Gastroesophageal sphincter (tissue), 4 donors: ENCODE data around the gene UBE2H. TPM values are rescaled to one million over a fixed set of nuclear protein-coding genes. Genes with fewer than 3 reads are reported as not detected.
A peak's percentile ranks its signal among the peaks of the same experiment; 100 is the strongest.

Experiments
- ATAC-seq: fragments of 150-250 bp; one replicate; pipeline ENCODE4 v1.9.1; 2016; ENCODE audit warnings: mild to moderate bottlenecking, moderate library complexity
- H3K27ac ChIP-seq, 4 donors: fragments of 200-600 bp; sonication (generic) in 3 of 4; 1 replicate in 3 of 4; 2 replicates in 1 of 4; pipeline ENCODE4 v1.5.1; 2016 to 2019
- H3K27me3 ChIP-seq: fragments of 200-600 bp; sonication (generic); one replicate; pipeline ENCODE4 v1.5.1; 2019
- H3K36me3 ChIP-seq, 2 donors: fragments of 200-600 bp; sonication (generic); one replicate each; pipeline ENCODE4 v1.5.1; 2019; ENCODE audit warnings: control low read depth in 1 of 2
- H3K4me1 ChIP-seq, 3 donors: fragments of 200-600 bp; sonication (generic); 1 replicate in 2 of 3; 2 replicates in 1 of 3; pipeline ENCODE4 v1.5.1; 2016 to 2019; ENCODE audit warnings: control low read depth in 2 of 3
- H3K4me3 ChIP-seq, 2 donors: fragments of 200-600 bp; sonication (generic); one replicate each; pipeline ENCODE4 v1.5.1; 2019; ENCODE audit warnings: mild to moderate bottlenecking in 1 of 2, moderate library complexity in 1 of 2
- H3K9me3 ChIP-seq, 3 donors: fragments of 200-600 bp; sonication (generic); one replicate each; pipeline ENCODE4 v1.5.1; 2017 to 2019; ENCODE audit warnings: control low read depth in 2 of 3
- EP300 ChIP-seq: sonication (generic); formaldehyde crosslinking; IDR thresholded peaks from one replicate; pipeline ENCODE4 v1.6.1; 2017; ENCODE audit warnings: antibody characterized with exemption, mild to moderate bottlenecking
- POLR2A ChIP-seq, 2 donors: fragments of 450-650 bp; IDR thresholded peaks; one replicate each; pipeline ENCODE4 v1.6.1; 2017; ENCODE audit warnings: antibody characterized with exemption in 2 of 2, mild to moderate bottlenecking in 2 of 2, moderate library complexity in 1 of 2
- POLR2AphosphoS5 ChIP-seq: sonication (generic); formaldehyde crosslinking; IDR thresholded peaks from one replicate; pipeline ENCODE4 v1.6.1; 2017; ENCODE audit warnings: antibody characterized with exemption
- WGBS, 2 donors: methylation state at CpG; one replicate each; pipeline ENCODE4 v1.1.5; 2018; ENCODE audit warnings: low coverage in 1 of 2; 5-methylcytosine and 5-hydroxymethylcytosine counted together
- total RNA-seq, 4 donors: library from RNA; depleted of rRNA; stranded (reverse); fragments of >200 nt; gene quantifications; one replicate each; pipeline ENCODE4 v1.1.0, GENCODE V29; 2016
- TF ChIP-seq, protein P1 (sequence below), 4 experiments: fragments of 200-600 bp in 2 of 4; fragments of 450-650 bp in 2 of 4; sonication (generic) in 1 of 4; IDR thresholded peaks; one replicate each; pipeline ENCODE4 v1.5.1; 2017 to 2019; ENCODE audit warnings: antibody characterized with exemption in 4 of 4, mild to moderate bottlenecking in 2 of 4, moderate library complexity in 2 of 4

The UBE2H gene
- total RNA-seq, 4 donors from 2014 or later, result 80.2 to 96.2 (median 85.0) TPM

GRCh38 chr7:129950933-129951225 lies 1.9 kb downstream of the UBE2H start:
- peak overlapping the region; percentile 77 to 98 for H3K4me3 ChIP-seq
- H3K4me1 ChIP-seq, result peaks cover 4 to 48% (median 17%) of the 10 kb centered on the region in 3 donors
- TF ChIP-seq EP300 (no peak), POLR2AphosphoS5 (no peak), POLR2A (IDR thresholded peaks at IDR 0.05) (no peak)
- TF ChIP-seq, protein P1, sequence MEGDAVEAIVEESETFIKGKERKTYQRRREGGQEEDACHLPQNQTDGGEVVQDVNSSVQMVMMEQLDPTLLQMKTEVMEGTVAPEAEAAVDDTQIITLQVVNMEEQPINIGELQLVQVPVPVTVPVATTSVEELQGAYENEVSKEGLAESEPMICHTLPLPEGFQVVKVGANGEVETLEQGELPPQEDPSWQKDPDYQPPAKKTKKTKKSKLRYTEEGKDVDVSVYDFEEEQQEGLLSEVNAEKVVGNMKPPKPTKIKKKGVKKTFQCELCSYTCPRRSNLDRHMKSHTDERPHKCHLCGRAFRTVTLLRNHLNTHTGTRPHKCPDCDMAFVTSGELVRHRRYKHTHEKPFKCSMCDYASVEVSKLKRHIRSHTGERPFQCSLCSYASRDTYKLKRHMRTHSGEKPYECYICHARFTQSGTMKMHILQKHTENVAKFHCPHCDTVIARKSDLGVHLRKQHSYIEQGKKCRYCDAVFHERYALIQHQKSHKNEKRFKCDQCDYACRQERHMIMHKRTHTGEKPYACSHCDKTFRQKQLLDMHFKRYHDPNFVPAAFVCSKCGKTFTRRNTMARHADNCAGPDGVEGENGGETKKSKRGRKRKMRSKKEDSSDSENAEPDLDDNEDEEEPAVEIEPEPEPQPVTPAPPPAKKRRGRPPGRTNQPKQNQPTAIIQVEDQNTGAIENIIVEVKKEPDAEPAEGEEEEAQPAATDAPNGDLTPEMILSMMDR (IDR thresholded peaks at IDR 0.05), result no peak
- peak overlapping the region; percentile 90 to 100 (median 98) for H3K27ac ChIP-seq
- 8 to 27% methylated on average over 1 of the region's 1 CpG for WGBS, 2 donors
- no peaks in the 10 kb centered on the region for H3K36me3 ChIP-seq
- no peaks in the 10 kb centered on the region for H3K27me3 ChIP-seq
- no peaks in the 10 kb centered on the region for H3K9me3 ChIP-seq
- ATAC-seq, result no peak

DNA sequence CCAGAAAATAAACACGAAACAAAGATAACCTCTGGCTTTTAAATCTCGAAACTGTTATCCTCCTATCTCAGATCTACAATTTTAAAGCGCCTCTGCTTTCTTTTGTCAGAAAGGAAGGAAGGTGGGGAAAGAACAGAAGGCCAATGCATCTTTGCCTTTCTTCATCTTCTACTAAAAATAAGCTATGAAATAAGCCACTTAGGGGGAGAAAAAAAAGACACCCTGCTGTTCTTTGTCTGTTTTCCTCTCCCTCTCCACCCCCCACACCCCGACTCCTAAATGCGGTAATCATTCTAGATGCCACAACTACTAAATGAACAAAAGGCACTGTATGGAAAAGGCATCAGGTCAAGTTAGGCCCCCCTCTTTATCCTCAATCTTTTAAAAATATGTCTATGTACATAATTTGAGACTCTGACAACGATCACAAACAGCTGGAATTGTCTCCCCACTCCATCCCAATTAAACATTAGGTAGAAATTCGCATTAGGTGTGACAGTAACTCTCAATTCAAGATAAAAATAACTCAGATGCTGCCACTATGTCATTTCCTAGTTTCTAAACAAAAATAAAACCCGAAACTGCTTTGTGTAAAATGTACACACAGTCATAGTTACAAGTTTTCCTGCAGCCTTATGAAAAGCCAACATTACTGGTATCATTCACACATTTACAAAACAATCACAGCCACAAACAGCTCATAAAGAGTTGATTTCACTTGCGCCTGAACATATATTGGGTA lies 2.4 kb downstream of the UBE2H start:
- TF ChIP-seq EP300 (no peak), POLR2A (IDR thresholded peaks at IDR 0.05) (no peak), POLR2AphosphoS5 (no peak)
- TF ChIP-seq, protein P1 (IDR thresholded peaks at IDR 0.05), result no peak
- no peaks in the 10 kb centered on the region for H3K36me3 ChIP-seq
- no peaks in the 10 kb centered on the region for H3K9me3 ChIP-seq
- H3K27ac ChIP-seq, result peak overlapping the region; percentile 90 to 100 (median 98)
- H3K4me1 ChIP-seq, result peaks cover 4 to 48% (median 17%) of the 10 kb centered on the region in 3 donors
- 3% methylated on average over 9 of the region's 9 CpGs for WGBS, 2 donors
- no peaks in the 10 kb centered on the region for H3K27me3 ChIP-seq
- no peak for ATAC-seq
- H3K4me3 ChIP-seq, result peak overlapping the region; percentile 77 to 98

- WGBS, 2 donors, result 7 to 9% methylated on average over 9 to 10 of the region's 10 CpGs
- peak; percentile 54 for ATAC-seq
- Histone ChIP-seq H3K27me3 (no peaks in the 10 kb centered on the region), H3K4me1 (peaks cover 4 to 48% (median 17%) of the 10 kb centered on the region in 3 donors), H3K27ac (peak overlapping the region; percentile 90 to 100 (median 98)), H3K36me3 (no peaks in the 10 kb centered on the region), H3K4me3 (peak overlapping the region; percentile 77 to 98), H3K9me3 (no peaks in the 10 kb centered on the region)
- TF ChIP-seq POLR2A (IDR thresholded peaks at IDR 0.05), result peak; percentile 16 to 47
- peak; percentile 88 for TF ChIP-seq POLR2AphosphoS5
- TF ChIP-seq, protein P1 (IDR thresholded peaks at IDR 0.05), result no peak
- no peak for TF ChIP-seq EP300
These were observed 3.2 kb downstream of the UBE2H start for GRCh38 chr7:129949292-129950133.

DNA sequence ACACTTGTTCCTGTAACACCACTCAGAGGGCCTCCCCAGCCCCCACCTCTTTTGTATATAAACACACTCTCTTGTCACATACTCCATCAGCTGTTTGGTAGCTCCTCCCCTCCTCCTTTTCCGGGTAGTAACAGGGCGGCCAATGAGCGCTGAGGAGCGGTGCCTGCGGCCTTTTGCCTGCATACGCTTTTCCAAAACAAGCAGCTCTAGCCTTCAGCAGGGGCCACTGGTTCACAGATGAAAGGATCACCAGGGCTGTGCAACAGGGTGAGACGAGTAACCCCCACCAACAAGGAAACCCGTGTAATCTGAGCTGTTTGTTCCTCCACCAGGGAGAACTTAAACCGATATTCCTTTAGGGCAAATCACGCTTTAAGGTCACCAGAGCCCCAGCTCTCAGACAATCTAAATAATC lies 3.9 kb downstream of the UBE2H start:
- TF ChIP-seq POLR2AphosphoS5 (peak; percentile 75), EP300 (no peak), POLR2A (IDR thresholded peaks at IDR 0.05) (peak; percentile 9 to 12)
- TF ChIP-seq, protein P1 (IDR thresholded peaks at IDR 0.05), result no peak
- peak; percentile 81 for ATAC-seq
- H3K9me3 ChIP-seq, result no peaks in the 10 kb centered on the region
- 0% methylated on average over 3 of the region's 10 CpGs; no CpG with 5 or more reads in 1 of the 2 donors for WGBS, 2 donors
- peak overlapping the region; percentile 90 to 100 (median 98) for H3K27ac ChIP-seq
- no peaks in the 10 kb centered on the region for H3K27me3 ChIP-seq
- peaks cover 4 to 48% (median 17%) of the 10 kb centered on the region in 3 donors for H3K4me1 ChIP-seq
- peaks cover 0 to 2% of the 10 kb centered on the region in 2 donors for H3K36me3 ChIP-seq
- peak overlapping the region; percentile 77 to 98 for H3K4me3 ChIP-seq
